DND-41 (cell line): ENCODE data around the gene MAP3K14.

Source experiments
- ATAC-seq: fragments of 200-7000 bp; cut with Tn5 transposase; 3 replicates; pipeline ENCODE4 v1.9.1; 2021; ENCODE audit warnings: low read depth; ENCODE audit not compliant: insufficient read depth
- DNase-seq: peaks from one replicate; pipeline ENCODE4 v3.0.0-alpha.2; 2020
- H2AFZ ChIP-seq: 2 replicates; pipeline ENCODE4 v1.6.0; 2012; ENCODE audit warnings: low read depth, low read length
- H3K27ac ChIP-seq: 2 replicates; pipeline ENCODE4 v1.5.1; 2012; ENCODE audit warnings: low read length, inconsistent platforms
- H3K27me3 ChIP-seq: fragments of 200-600 bp; sonication (generic); 2 replicates; pipeline ENCODE4 v1.6.0; 2012; ENCODE audit warnings: low read length, mild to moderate bottlenecking, inconsistent platforms; ENCODE audit not compliant: insufficient read depth, poor library complexity
- H3K36me3 ChIP-seq: 2 replicates; pipeline ENCODE4 v1.5.1; 2012; ENCODE audit warnings: low read length, inconsistent platforms; ENCODE audit not compliant: insufficient read depth
- H3K4me1 ChIP-seq: 2 replicates; pipeline ENCODE4 v1.5.1; 2012; ENCODE audit warnings: mild to moderate bottlenecking, low read length; ENCODE audit not compliant: insufficient read depth
- H3K4me2 ChIP-seq: 2 replicates; pipeline ENCODE4 v1.6.0; 2012; ENCODE audit warnings: mild to moderate bottlenecking, moderate library complexity, low read length, inconsistent platforms; ENCODE audit not compliant: insufficient read depth
- H3K4me3 ChIP-seq, 2 experiments: fragments of 200-600 bp in 1 of 2; shearing (Covaris generic) in 1 of 2; 2 replicates each; pipeline ENCODE4 v1.5.1; 2012 to 2016; ENCODE audit warnings: inconsistent platforms in 2 of 2, low read length in 2 of 2, mild to moderate bottlenecking in 2 of 2, low read depth in 1 of 2, moderate library complexity in 1 of 2
- H3K79me2 ChIP-seq: 2 replicates; pipeline ENCODE4 v1.6.0; 2012; ENCODE audit warnings: low read length, inconsistent platforms; ENCODE audit not compliant: insufficient read depth
- H3K9ac ChIP-seq: 2 replicates; pipeline ENCODE4 v1.6.0; 2012; ENCODE audit warnings: low read depth, mild to moderate bottlenecking, inconsistent platforms, low read length, moderate library complexity
- H3K9me3 ChIP-seq: 2 replicates; pipeline ENCODE4 v1.5.1; 2012; ENCODE audit warnings: low read length, moderate library complexity, mild to moderate bottlenecking, inconsistent platforms; ENCODE audit not compliant: insufficient read depth, severe bottlenecking
- H4K20me1 ChIP-seq: 2 replicates; pipeline ENCODE4 v1.6.0; 2012; ENCODE audit warnings: low read length; ENCODE audit not compliant: insufficient read depth
- EZH2 ChIP-seq: IDR thresholded peaks from 3 replicates; pipeline ENCODE4 v1.6.1; 2012; ENCODE audit warnings: borderline replicate concordance, low read depth, mild to moderate bottlenecking, moderate library complexity, low read length, inconsistent platforms; ENCODE audit not compliant: severe bottlenecking
- TF ChIP-seq, protein P1 (sequence below): IDR thresholded peaks from 2 replicates; pipeline ENCODE4 v1.5.1; 2012; ENCODE audit warnings: borderline replicate concordance, low read length, moderate library complexity, mild to moderate bottlenecking; ENCODE audit not compliant: poor library complexity, severe bottlenecking; ENCODE audit errors: extremely low read depth

Gene MAP3K14

GRCh38 chr17:45294506-45294905 is 22.3 kb downstream of the MAP3K14 start:
- Histone ChIP-seq H4K20me1 (peaks cover 63% of the 10 kb centered on the region), H3K9me3 (no peaks in the 10 kb centered on the region), H3K79me2 (peaks cover 79% of the 10 kb centered on the region), H3K27ac (no peak overlapping the region), H3K9ac (no peak overlapping the region), H3K27me3 (no peaks in the 10 kb centered on the region), H3K4me1 (no peaks in the 10 kb centered on the region), H3K4me3 (no peak overlapping the region), H2AFZ (no peak overlapping the region), H3K4me2 (no peak overlapping the region), H3K36me3 (peaks cover 19% of the 10 kb centered on the region)
- no peak for TF ChIP-seq EZH2
- TF ChIP-seq, protein P1, sequence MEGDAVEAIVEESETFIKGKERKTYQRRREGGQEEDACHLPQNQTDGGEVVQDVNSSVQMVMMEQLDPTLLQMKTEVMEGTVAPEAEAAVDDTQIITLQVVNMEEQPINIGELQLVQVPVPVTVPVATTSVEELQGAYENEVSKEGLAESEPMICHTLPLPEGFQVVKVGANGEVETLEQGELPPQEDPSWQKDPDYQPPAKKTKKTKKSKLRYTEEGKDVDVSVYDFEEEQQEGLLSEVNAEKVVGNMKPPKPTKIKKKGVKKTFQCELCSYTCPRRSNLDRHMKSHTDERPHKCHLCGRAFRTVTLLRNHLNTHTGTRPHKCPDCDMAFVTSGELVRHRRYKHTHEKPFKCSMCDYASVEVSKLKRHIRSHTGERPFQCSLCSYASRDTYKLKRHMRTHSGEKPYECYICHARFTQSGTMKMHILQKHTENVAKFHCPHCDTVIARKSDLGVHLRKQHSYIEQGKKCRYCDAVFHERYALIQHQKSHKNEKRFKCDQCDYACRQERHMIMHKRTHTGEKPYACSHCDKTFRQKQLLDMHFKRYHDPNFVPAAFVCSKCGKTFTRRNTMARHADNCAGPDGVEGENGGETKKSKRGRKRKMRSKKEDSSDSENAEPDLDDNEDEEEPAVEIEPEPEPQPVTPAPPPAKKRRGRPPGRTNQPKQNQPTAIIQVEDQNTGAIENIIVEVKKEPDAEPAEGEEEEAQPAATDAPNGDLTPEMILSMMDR: no peak
- no peak for ATAC-seq
- no peak for DNase-seq

GRCh38 chr17:45293413-45294211 is 23.2 kb downstream of the MAP3K14 start:
- peaks cover 25% of the 10 kb centered on the region for H3K36me3 ChIP-seq
- H3K79me2 ChIP-seq: peaks cover 71% of the 10 kb centered on the region
- ATAC-seq (no peak), DNase-seq (no peak)
- H3K4me2 ChIP-seq: no peak overlapping the region
- H3K4me1 ChIP-seq: no peaks in the 10 kb centered on the region
- no peak overlapping the region for H3K4me3 ChIP-seq
- no peak for TF ChIP-seq EZH2
- TF ChIP-seq, protein P1: no peak
- no peak overlapping the region for H3K27ac ChIP-seq
- H2AFZ ChIP-seq: no peak overlapping the region
- H3K9me3 ChIP-seq: no peaks in the 10 kb centered on the region
- peaks cover 64% of the 10 kb centered on the region for H4K20me1 ChIP-seq
- no peak overlapping the region for H3K9ac ChIP-seq
- no peaks in the 10 kb centered on the region for H3K27me3 ChIP-seq

DNA sequence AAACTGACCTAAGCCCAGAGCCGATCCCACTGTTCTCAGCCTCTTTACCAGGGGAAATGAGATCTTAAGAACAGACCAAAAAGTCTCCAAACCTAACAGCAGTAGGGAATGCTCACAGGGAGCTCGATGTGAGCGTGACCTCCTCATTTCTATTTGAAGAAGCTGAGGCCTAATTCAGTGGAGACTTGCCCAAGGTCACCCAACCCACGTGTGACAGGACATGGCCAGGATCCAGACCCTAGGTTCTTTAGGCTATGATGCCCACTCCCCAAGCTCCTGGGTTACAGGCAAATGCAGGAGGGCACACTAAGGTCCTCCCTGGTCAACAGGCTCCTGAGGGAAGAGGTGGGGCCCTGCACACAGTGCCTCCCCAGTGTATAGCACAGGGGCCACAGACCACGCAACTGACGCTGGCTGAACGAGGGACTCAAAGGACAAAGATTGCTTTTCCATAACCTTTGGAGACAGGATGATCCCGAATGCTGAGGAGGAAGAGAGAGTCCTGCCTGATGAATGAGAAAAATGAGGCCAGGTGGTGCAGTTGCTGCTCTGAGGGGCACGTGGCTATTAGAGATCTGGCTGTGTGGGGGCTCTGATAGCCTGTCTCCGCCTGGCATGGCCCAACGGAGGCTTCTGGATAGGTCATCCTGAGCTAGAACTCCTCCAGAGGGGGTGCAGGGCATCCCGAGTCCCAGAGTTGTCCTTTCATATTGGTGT is 24.0 kb downstream of the MAP3K14 start:
- Histone ChIP-seq H3K36me3 (peaks cover 29% of the 10 kb centered on the region), H4K20me1 (peaks cover 62% of the 10 kb centered on the region), H3K4me2 (no peak overlapping the region), H3K79me2 (peaks cover 63% of the 10 kb centered on the region), H3K9ac (no peak overlapping the region), H3K27ac (no peak overlapping the region), H2AFZ (no peak overlapping the region), H3K4me1 (no peaks in the 10 kb centered on the region), H3K4me3 (no peak overlapping the region), H3K9me3 (no peaks in the 10 kb centered on the region), H3K27me3 (no peaks in the 10 kb centered on the region)
- DNase-seq (no peak), ATAC-seq (no peak)
- no peak for TF ChIP-seq EZH2
- TF ChIP-seq, protein P1: no peak
